Measurements from ENCODE around the gene CTNNA3. TPM values are rescaled to one million over a fixed set of nuclear protein-coding genes. Genes with fewer than 3 reads are reported as not detected.

The CTNNA3 gene
- total and polyA plus RNA-seq, 12 donors: 2.0 to 213 (median 171) TPM

GRCh38 chr10:67022099-67022498, 673.9 kb downstream of the CTNNA3 start:
- intact Hi-C loops (cut with DNase I): no loop called here
- no peak for TF ChIP-seq CTCF (IDR thresholded peaks at IDR 0.05)
- H3K9me3 ChIP-seq: peaks cover 0 to 3% (median 0%) of the 10 kb centered on the region in 11 donors

GRCh38 chr10:67017218-67017617, 678.8 kb downstream of the CTNNA3 start:
- no peak for TF ChIP-seq CTCF (IDR thresholded peaks at IDR 0.05)
- WGBS, 2 donors: 86 to 88% methylated on average over 2 of the region's 2 CpGs
- Histone ChIP-seq H3K4me3 (no peak overlapping the region), H3K4me1 (no peaks in the 10 kb centered on the region), H3K27ac (no peak overlapping the region), H3K27me3 (no peaks in the 10 kb centered on the region), H3K36me3 (no peaks in the 10 kb centered on the region), H3K9me3 (no peaks in the 10 kb centered on the region)
- intact Hi-C loops (cut with DNase I): no loop called here
- ATAC-seq (no peak), DNase-seq (no peak)

More at GRCh38 chr10:67022099-67022498, 673.9 kb downstream of the CTNNA3 start:
- no peaks in the 10 kb centered on the region for H3K27me3 ChIP-seq
- no peaks in the 10 kb centered on the region for H3K36me3 ChIP-seq
- no peaks in the 10 kb centered on the region for H3K4me1 ChIP-seq
- no peak overlapping the region for H3K27ac ChIP-seq
- no peak overlapping the region for H3K4me3 ChIP-seq
- no peak for ATAC-seq
- no peak for DNase-seq

- no peaks in the 10 kb centered on the region for H3K27me3 ChIP-seq
- H3K36me3 ChIP-seq: no peaks in the 10 kb centered on the region
- H3K4me3 ChIP-seq: no peak overlapping the region
- TF ChIP-seq CTCF (IDR thresholded peaks at IDR 0.05): no peak
- intact Hi-C loops (cut with DNase I): no loop called here
- no peak for DNase-seq
- 68 to 84% methylated on average over 1 of the region's 1 CpG for WGBS, 2 donors
- ATAC-seq: no peak
- no peak overlapping the region for H3K27ac ChIP-seq
- no peaks in the 10 kb centered on the region for H3K4me1 ChIP-seq
- H3K9me3 ChIP-seq: no peaks in the 10 kb centered on the region
These were observed 680.8 kb downstream of the CTNNA3 start for GRCh38 chr10:67015225-67015624.

GRCh38 chr10:67011981-67012380, 684.0 kb downstream of the CTNNA3 start:
- H3K9me3 ChIP-seq: no peaks in the 10 kb centered on the region
- H3K4me3 ChIP-seq: no peak overlapping the region
- ATAC-seq: no peak
- 68 to 69% methylated on average over 3 of the region's 3 CpGs for WGBS, 2 donors
- no peaks in the 10 kb centered on the region for H3K36me3 ChIP-seq
- intact Hi-C loops (cut with DNase I): no loop called here
- H3K4me1 ChIP-seq: no peaks in the 10 kb centered on the region
- no peak for TF ChIP-seq CTCF (IDR thresholded peaks at IDR 0.05)
- H3K27ac ChIP-seq: no peak overlapping the region
- no peaks in the 10 kb centered on the region for H3K27me3 ChIP-seq
- DNase-seq: no peak

GRCh38 chr10:67011480-67011879, 684.5 kb downstream of the CTNNA3 start:
- no peak for TF ChIP-seq CTCF (IDR thresholded peaks at IDR 0.05)
- ATAC-seq (no peak), DNase-seq (no peak)
- Histone ChIP-seq H3K4me1 (no peaks in the 10 kb centered on the region), H3K4me3 (no peak overlapping the region), H3K9me3 (no peaks in the 10 kb centered on the region), H3K27ac (no peak overlapping the region), H3K27me3 (no peaks in the 10 kb centered on the region), H3K36me3 (no peaks in the 10 kb centered on the region)
- intact Hi-C loops (cut with DNase I): no loop called here
- WGBS, 2 donors: 97 to 100% methylated on average over 1 of the region's 1 CpG
